HPDE6-E6E7 (cell line): ENCODE measurements around the gene MEIS3.
A peak's percentile ranks its signal among the peaks of the same experiment; 100 is the strongest.

Source experiments
- DNase-seq: peaks from one replicate; pipeline ENCODE4 v3.0.0; 2011; ENCODE audit warnings: missing footprints; ENCODE audit errors: extremely low spot score

Gene MEIS3

DNA sequence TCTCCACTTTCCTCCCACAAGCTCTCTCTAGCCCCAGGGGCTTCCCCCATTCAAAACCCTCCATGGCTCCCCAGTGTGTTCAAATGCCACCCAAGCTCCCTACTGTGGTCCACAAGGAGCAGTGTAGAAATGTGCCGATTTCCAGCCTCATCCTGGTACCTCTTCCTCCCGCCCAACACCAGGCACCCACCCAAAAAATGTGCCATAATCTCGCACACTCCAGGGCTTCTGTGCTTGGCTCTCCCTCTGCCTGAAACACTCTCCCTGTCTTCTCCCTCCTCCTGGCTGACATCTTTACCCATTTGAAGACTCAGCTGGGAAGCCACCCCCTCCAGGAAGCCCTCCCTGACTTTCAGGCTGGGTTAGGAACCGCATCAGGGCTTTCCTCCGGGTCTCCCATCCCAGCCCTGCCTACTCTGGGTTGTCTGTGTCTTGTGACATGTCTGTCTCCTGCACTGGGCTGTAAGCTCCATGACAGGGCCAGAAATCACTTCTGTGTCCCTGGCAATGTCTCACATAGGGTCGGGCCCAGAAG lies 16.6 kb upstream of the MEIS3 start:
- DNase-seq, result no peak

DNA sequence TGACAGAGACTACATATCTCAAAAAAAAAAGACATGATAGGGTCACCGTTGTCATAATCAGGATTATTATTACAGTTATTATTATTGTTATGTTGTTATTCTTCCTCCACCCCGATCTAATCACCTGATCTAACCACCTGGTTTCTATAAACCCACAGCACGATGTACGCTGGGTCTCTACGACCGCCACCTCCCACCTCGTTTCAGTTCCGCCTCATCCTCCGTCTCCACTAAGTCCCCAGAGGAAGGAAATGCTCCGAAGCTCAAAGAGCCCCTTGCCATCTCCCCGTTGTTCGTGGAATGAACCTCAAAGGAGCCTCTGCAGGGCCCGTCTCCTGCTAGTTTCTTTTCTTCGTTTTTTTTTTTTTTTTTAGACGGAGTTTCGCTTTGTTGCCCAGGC lies 15.9 kb upstream of the MEIS3 start:
- no peak for DNase-seq

DNA sequence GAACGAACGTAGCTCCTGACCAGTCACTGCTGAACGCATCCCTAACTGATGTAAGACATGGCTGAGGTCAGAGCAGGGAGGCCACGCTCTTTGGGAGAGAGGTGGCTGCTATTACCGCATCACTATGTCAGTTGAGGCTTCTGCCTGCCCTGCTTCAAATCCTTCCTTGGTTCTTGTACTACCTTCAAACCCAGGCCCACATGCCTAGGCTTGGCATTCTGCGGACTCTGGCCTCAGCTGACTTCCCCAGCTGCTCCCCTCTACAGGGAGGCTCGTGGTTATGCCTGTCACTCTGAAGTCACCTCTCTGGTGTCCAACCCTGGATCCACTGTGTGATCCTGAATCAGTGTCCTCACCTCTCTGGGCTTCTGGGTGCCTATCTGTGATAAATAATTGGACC lies 14.8 kb upstream of the MEIS3 start:
- no peak for DNase-seq

DNA sequence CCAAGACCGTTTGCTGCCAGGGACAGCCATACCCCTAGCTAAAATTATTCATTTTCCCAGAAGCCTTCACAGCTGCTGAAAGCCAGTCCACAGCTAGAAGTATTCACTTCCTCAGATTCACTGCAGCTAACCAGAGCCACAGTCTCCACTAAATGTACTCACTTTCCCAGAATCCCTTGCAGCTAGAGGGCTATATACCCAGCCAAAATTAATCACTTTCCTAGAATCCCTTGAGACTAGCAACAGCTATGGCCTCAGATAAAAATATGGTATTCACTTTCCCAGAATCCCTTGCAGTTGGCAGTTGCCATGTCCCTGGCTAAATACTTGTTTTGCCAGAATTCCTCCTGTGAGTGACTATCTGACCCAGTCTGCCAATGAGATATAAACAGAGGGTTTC lies 13.8 kb upstream of the MEIS3 start:
- no peak for DNase-seq

DNA sequence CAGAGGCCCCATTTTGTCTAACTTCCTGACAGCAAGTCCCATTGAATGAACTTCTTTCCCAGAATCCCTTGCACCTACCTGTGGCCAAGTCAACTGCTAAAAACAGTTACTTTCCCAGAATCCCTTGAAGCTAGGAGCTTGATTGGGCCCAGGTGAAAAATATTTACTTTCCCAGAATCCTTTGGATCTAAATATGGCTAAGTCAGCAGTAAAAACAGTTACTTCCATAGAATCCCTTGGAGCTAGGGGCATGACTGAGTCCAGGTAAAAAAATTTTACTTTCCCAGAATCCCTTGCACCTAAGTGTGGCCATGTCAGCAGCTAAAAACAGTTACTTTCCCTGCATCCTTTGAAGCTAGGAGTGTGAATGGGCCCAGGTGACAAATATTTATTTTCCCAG lies 13.2 kb upstream of the MEIS3 start:
- DNase-seq, result no peak

DNA sequence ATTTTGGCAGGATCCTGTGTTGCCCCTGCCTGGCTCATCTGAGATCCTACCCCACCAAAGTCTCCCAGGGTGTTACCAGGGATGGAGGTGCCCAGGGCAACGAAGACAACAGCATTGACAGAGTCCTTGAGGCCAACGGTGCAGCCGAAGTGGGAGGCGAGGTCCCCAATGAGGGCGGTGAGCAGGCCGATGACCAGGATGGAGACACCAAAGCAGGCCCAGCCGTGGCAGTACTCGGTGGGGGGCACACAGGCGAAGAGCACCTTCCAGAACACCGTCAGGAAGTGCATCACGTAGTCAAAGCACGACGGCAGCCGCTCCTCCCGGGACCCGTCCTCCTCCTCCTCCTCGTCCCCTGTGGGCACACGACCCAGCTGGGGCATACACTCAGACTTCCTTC lies 12.8 kb upstream of the MEIS3 start:
- DNase-seq, result no peak

DNA sequence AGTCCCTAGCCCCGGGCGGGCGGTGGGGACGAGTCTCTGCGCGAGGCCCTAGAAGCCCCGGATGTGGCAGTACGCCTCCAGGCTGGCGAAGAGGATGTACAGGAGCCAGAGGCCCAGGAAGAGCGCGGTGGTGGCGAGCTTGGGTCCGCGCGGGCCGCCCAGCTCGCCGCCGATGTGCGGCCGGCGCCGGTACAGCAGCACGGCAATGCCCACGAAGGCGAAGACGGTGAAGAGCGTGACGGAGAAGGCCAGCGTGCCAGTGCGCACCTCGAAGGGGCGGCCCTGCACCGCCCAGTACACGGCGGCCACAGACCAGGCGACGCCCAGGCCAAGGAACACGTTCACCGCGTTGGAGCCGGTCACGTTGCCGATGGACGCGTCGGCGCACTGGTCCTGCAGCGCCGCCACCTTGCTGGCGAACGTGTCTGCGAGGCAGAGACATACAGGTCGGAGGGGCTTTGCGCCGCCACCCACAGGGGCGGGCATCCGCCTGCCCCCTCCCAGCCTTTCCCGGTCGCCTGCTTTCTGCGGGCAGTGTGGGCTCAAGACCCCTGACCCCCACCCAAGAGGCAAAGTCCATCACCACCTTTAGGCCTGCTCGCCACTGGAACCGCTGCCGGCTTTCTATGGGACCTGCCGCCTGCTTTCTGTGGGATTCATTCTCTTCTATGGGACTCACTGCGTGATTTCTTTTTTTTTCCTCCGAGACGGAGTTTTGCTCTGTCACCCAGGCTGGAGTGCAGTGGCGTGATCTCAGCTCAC lies 10.9 kb upstream of the MEIS3 start:
- no peak for DNase-seq

DNA sequence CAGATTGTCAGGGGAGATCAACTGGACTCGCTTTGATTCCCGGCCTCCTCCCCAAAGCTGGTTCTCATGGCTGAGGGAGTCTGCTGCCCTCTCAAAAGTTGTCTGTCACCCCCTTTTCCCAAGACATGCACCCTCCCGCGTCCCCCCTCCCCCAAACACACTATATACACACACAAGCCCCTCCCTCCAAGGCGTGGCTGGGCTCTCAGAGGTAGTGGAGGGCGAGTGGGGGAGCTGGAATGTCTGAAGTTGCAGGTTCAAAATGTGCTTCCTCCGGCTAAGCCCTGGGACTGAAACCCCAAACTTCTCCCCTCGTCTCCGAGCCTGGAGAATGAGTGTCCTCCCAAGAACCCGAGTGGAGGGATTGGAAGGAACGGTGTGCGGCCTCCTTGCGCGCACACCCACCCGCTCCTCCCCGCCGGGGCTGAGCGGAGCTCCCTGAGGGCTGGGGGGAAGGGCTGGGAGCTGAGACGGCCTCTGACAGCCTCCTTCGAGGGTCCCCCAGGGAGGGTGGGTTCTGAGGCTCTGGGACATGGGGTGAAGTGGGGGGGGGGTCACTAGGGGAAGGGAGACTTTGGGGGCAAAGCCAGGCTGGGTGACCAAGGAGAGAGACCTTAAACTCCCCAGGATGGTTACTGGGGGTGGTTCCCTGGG lies 9.9 kb upstream of the MEIS3 start:
- no peak for DNase-seq

DNA sequence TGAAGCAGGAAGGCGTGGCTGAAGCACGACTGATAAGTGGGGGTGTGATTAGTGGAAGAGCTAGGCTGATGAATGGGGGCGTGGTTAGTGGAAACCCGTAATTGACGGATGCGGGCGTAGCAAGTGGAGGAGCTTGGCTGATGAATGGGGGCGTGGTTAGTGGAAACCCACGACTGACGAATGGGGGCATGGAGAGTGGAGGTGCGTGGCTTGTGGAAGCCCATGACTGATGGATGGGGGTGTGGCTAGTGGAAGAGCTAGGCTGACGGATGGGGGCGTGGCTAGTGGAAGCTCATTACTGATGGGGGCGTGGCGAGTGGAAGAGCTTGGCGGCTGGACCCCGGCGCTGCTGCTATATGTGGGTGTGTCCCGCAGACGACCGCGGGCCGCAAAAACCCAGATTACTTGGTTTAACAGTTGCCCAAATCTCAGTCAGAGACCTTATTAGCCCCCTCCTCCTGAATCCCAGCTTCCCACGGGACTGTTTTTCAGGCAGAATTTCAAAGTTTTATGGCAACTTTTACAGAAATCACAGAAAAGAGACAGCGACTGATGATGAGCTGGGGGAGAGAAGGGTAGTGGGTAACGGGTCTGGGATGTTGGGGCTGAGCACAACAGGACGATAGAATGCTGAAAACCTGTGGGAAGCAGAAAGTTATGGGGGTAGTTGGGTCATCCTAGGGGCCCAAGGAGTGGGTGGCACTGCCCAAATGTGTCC lies 9.0 kb upstream of the MEIS3 start:
- DNase-seq, result peak; percentile 88

DNA sequence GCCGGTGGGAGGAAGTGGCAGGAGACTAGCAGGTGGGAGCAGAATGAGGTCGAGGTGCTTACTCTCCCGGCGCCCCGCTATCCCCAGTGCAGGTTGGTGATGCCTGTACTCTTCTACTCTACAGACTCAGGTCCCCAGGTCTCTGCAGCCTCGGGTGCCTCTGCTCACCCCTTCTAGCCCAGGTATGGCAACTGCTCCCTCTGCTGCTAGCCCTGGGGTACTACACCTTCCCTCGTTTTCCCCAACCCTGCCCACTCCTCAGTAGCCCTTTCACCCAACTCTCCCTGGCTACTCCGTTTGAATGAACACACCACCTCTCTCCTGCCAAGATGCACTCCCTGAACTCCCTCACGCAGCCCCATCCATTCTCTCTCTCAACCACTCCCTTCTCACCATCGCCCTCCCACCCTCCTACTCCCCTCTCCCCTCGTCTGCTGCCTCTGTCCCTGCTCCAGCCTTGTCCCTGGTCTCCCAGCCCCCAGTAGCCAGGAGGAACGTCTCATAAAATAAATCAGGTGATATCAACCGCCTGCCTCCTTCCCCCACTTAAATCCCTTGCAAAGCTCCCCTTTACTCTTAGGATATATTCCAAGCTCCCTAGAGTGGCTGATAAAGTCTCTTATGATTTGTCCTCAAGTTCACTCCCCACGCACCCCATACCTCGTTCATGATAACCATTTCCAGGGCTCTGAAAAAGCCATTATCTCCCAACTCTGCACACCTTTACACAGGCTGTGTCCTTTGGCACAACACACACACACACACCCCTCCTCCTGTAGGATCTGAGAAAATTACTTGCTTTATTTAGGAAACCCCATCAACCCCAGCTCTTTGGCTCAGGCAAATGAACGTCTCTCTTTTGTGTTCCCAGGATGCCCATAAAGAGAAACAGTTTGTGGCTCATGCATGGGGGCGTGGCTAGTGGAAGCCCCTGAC lies 8.2 kb upstream of the MEIS3 start:
- peak; percentile 80 for DNase-seq

DNA sequence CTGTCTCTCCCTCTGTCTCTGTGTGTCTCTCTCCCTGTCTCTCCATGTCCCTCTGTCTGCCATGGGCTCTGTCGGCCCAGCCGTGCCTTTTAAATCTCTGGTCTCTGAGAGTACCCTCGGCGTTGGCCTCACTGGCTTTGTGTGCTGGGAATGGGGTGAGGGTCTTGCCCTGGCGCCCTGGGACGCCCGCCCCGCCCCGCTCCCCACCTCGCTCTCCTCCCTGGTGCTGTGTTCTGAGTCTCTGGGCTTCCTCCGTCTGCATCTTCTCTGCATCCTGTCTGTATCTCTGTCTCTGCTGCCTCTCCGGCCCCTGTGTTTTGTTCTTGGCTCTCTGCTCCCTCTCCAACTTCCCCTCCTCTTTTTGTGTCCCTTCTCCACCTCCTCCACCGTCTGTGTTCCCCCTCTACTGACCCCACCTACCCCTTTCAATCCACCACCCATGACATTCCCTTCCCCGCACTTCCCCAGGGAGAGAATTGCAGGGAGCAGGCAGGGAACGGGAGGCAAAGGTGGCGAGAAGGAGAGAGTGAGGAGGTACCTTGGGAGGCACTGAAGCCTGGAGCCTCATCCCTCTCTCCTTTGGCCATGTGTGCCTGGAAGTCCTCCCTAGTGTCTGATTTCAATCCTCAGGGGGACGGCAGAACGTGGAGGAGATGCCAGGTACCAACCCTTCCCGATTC lies 4.0 kb upstream of the MEIS3 start:
- no peak for DNase-seq

DNA sequence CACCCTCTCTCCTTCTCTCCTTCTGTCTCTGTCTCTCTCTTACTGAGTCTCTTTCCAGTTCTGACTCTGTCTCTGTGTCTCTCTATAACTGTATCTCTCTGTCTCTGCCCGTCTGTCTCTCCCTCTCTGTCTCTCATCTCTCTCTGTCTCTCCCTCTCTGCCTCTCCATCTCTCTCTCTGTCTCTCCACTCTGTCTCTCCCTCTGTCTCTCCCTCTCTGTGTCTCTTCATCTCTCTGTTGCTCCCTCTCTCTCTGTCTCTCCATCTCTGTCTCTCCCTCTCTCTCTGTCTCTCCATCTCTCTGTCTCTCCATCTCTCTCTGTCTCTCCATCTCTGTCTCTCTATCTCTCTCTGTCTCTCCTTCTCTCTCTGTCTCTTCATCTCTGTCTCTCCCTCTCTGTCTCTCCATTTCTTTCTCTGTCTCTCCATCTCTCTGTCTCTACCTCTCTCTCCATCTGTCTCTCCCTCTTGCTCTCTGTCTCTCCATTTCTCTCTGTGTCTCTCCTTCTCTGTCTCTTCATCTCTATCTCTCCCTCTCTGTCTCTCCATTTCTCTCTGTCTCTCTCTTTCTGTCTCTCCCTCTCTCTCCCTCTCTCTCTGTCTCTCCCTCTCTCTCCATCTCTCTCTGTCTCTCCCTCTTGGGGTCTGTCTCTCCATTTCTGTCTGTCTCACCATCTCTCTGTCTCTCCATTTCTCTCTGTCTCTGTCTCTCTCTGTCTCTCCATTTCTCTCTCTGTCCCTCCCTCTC lies 3.3 kb upstream of the MEIS3 start:
- DNase-seq, result no peak

DNA sequence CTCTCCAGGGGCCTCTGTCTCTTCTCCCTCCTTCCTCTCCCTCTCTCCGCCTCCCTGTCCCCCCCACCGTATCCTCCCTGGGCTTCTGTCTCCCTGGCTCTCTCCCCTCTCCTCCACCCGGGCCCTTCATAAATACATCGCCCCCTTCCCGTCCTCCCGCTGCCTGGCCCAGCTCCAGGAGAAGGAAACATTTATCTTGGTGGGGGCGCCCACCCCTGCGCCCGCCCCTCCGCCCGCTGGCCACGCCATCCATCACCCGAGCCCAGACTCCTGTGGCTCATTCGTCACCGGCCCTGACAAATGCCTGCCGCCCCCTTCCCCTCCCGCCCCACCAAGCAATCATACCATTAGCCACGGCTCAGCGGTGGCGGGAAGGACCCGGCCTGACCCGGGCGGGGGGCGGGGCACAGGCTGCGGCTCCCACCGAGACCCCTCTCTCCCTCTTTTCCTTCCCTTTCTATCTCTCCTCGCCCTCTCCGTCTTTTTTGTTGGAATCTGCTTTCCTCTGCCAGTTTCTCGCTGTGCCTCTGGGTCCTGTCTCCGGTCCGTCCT lies 2.6 kb upstream of the MEIS3 start:
- no peak for DNase-seq

DNA sequence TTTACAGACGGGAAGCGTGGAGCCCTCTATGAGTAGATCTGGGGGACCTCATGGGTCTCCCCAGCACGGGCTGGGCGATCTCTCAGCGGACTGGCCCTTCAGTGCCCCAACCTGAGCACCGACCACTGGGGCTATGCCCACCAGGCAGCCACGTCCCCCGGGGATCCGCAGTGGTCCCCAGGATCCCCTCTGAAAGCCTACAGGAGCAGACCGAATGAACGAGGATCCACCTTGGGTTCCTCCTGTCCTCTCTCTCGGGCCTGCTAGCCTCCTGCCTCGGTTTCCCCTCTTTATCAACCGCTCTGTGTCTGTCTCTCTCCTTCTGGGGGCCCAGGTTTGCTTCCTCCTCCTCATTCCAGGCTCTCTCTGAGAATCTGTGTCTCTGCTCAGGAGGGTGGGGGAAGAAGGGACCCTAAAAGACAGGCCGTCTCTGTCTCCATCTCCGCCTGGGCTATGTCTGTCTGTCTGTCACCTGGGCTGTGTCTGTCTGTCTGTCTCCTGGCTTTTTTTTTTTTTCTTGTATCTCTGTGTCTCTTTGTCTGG lies 2.0 kb upstream of the MEIS3 start:
- no peak for DNase-seq

DNA sequence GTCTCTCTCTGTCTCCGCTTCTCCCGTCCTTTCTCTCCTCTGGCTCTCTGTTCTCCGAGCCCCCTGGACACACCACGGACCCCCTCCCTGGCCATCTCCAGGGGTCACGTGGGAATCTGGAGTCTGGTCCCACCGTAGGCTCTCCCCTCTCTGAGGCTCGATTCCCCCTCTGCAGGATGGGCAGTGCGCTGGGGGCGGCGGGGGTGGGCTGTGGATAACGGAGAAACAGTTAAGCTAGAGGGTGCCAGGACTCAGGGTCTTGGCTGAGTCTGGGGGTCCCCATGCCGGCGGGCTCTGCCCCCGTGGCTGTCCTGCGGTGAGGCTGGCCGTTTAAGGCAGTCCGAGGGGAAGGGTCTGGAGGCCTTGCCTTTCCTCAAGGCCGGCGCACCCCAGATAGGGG lies 462 bp upstream of the MEIS3 start:
- no peak for DNase-seq

DNA sequence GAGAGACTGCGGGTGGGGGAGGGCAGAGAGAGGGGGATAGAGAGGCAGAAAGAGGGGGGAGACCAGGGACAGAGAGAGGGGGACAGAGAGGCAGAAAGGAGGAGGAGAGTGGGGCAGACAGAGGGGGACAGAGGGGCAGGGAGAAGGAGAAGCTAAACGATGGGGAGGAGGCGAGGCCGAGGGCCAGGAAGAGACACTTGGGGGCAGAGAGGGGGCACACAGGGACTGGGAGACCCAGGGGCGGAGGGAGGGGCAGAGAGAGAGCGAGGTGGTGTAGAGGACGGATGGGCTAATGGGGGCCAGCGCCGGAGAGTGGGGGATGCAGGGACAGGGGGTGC lies 666 bp downstream of the MEIS3 start:
- DNase-seq, result no peak

DNA sequence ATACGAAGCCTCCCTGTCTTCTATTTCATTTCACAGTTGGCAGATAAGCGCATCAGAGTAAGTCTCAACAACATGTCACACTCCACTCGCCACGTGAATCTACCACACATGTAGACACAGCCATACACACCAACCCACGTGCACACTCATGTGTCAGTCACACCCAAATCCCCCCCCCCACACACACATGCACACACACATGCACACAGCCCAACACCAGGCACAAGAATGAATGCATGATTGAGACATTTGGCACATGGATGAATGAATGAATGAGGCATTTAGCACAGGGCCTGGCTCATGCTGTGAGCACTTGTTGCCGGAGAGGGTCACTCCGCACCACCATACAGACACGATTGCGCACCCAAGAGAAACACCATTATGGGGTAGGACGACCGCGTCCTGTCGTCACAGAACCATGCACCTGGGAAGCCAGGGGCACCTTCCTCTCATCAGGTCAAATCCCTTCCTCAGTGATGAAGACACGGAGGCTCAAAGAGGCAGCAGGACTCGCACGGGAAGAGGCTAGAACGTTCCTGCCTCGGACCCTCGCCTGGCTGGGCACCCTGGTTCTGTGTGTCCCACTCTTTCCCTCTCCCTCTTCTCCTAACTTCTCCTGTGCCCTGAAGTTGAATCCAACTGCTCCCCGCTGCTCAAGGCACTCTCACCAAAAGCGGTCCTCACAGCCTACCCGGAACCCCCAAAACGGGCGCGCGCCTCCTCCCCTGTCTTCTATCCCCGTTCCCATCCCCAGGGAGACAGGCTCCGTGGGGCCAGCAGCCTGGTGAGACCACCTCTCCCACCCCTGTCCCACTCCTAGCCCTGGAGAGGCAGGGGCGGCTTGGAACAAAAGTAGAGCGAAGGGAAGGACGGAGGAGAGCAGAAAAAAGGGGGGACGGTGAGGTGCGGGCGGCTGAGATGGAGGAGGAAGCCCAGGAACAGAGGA lies 1.3 kb downstream of the MEIS3 start:
- DNase-seq, result no peak

DNA sequence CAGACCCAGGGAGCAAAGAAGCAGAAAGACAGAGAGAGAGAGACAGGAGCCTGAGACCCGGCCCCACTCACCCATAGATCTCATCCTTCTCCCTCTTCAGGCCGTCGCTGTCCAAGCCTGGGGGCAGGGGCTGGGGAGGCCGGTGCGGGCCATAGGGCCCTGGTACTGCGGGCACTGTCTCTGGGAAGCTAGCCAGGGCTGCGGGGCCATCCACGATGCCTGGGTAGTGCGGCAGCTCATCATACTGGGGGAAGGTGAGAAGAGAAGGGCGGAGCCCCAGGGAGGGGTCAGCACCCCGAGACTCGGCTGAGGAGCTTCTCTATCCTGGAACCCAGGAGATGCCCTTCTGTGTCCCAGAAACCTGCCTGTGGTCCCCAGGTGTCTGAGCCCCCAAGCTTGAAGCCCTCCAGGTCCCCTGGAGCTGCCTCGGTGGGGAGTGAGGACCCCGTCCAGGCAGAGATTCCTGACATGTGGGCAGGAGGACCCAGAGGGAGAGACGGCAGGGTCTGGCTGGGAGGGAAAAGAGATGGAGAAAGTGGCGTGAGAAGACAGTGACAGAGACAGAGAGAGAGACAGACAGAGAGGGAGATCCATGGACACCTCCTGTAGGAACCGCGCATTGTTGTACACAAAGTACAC lies 2.1 kb downstream of the MEIS3 start:
- DNase-seq, result no peak
